Skeletal muscle cell (primary cell): Measurements from ENCODE around the gene EVI2B.
"Not testable (repeated sequence)": the region's sequence is repeated elsewhere in the genome, so short reads cannot be mapped to it uniquely, and the experiment has no call there.

Source experiments
- DNase-seq: peaks from one replicate; pipeline ENCODE4 v3.0.0-alpha.2; 2010; ENCODE audit warnings: low read depth
- H3K4me3 ChIP-seq: 2 replicates; pipeline ENCODE4 v1.5.1; 2011; ENCODE audit warnings: low read depth, mild to moderate bottlenecking, control low read depth, low read length, moderate library complexity

Gene EVI2B, protein sequence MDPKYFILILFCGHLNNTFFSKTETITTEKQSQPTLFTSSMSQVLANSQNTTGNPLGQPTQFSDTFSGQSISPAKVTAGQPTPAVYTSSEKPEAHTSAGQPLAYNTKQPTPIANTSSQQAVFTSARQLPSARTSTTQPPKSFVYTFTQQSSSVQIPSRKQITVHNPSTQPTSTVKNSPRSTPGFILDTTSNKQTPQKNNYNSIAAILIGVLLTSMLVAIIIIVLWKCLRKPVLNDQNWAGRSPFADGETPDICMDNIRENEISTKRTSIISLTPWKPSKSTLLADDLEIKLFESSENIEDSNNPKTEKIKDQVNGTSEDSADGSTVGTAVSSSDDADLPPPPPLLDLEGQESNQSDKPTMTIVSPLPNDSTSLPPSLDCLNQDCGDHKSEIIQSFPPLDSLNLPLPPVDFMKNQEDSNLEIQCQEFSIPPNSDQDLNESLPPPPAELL

DNA sequence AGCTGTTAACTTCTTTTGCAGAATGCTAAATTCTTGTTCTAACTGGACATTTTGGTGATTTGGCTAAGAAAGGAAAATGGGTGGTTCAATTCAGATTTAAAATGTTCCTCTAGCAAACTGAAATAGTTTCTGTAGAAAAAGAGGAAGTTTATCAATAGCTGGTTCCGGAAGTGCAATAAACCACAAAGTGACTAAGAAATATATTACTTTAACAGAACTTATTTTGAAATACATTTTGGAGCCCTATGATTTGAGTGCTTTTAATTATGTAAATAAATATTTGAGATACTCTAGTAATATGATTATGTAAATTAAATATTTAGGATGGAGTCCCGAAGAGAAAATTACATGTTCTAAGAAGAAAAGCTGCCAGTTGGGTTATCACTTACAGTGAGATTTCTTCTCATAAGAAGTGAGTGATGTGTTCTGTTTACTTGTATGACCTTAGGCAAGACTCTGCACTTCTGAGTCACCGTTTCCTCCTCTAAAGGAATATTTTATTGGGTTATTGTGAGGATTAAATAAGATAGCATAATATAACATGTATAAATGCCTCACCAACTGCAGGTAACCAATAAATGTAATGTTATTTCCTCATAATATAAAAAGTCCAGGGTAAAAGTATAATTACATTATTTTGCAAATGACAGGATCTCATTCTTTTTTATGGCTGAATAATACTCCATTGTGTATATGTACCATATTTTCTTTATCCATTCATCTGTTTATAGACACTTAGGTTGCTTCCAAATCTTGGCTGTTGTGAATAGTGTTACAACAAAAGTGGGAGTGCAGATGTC lies at the start of gene EVI2B:
Gene EVI2B (minus strand): TSS at position 73 of the 800 bp plus-strand sequence. CDS start 8,445 bp downstream, outside the sequence.
- H3K4me3 ChIP-seq, result no peak within 1 kb of the TSS

DNA sequence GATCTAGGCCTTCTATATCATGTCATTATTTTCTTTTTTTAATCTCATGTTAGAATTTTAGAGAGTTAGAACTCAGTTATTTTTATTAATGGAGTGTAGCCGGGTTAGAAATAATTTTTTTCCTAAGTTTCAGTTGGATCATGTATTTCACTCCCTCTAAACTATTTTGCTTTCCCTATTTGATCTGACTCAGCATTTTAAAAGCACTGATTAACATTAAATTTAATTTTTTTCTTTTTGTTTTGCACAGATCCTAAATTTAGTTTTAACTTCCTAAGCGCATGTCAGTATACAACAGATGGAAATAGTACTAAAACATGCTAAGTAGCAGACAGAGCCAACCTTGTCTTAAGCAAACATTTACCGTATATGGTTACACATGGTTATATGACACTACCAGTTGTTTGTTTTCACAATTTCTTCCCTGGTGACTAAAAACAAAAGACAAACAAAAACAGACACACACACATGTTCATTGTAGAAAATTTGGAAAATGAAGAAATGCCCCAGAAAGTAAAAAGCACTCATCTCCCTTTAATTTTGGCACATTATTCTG lies 44.1 kb upstream of the EVI2B start:
- H3K4me3 ChIP-seq, result no peak overlapping the region
- no peak for DNase-seq

More for the DNA sequence above, at the start of gene EVI2B:
- DNase-seq, result no peak

DNA sequence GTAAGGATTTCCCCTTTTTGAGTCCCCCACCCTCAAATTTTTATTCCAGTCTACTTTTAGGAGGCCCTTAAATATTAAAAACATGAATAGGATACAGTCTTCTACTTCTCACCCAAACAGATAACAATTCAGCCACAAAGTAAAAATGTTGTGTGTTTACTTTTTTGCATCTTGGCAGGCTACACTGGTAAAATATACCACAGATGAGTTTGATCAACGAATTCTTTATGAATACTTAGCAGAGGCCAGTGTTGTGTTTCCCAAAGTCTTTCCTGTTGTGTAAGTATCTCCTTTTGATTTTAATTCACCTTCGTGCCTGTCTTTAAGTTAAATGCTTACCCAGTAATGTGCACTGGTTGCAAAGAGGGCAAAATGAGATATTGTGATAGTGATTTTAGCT lies 43.2 kb upstream of the EVI2B start:
- no peak overlapping the region for H3K4me3 ChIP-seq
- no peak for DNase-seq

DNA sequence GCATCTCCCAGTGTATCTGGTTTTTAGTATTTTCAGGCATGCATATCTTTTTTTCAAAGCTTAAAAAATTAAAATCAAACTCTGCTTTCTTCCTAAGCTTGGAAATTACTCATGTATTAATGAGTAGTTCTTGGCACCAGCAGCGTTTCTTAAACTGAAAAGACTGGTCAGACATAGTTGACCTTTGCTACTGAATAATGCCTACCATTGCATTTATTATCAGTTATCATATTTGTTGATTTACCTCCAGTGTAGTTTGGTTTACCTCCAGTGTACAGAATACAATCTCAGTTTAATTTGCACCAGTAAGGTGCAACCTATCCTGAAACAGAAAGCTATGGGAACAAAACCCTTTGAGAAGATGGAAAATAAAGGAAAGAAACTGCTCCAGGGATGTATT lies 42.1 kb upstream of the EVI2B start:
- DNase-seq, result no peak
- no peak overlapping the region for H3K4me3 ChIP-seq

DNA sequence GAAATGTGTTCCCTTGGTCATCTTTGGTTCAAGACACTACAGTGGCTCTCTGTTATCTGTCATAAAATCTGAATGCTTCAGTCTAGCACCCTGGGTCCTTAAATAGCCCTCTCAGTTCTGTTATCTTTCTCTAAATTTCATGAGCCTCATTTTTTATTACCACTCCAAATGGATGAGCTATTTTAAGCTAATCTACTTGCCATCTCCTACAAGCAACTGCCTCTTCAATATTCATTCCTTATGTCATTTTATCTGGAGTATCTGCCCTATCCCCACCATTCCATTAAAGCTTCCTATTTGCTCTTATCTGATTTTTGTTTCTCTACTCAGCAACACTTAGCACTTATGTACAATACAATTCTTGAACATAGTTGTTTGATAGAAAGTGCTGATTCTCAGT lies 35.6 kb upstream of the EVI2B start:
- H3K4me3 ChIP-seq, result no peak overlapping the region
- DNase-seq, result no peak

DNA sequence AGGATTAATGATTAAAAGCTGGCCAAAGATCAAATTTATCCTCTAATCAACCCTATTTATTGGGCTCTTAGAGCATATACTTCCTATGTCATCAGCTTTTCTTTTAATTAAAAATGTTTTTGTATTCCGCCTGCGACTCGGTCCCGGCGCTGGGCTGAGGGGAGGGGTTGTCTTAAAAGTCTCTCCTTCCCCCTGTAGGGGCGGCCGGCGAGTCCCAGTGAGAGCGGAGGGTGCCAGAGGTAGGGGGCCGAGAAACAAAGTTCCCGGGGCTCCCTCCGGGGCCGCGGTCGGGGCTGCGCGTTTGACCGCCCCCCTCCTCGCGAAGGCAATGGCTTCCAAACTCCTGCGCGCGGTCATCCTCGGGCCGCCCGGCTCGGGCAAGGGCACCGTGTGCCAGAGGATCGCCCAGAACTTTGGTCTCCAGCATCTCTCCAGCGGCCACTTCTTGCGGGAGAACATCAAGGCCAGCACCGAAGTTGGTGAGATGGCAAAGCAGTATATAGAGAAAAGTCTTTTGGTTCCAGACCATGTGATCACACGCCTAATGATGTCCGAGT lies 31.4 kb upstream of the EVI2B start:
- DNase-seq, H3K4me3 ChIP-seq: not testable (repeated sequence)

DNA sequence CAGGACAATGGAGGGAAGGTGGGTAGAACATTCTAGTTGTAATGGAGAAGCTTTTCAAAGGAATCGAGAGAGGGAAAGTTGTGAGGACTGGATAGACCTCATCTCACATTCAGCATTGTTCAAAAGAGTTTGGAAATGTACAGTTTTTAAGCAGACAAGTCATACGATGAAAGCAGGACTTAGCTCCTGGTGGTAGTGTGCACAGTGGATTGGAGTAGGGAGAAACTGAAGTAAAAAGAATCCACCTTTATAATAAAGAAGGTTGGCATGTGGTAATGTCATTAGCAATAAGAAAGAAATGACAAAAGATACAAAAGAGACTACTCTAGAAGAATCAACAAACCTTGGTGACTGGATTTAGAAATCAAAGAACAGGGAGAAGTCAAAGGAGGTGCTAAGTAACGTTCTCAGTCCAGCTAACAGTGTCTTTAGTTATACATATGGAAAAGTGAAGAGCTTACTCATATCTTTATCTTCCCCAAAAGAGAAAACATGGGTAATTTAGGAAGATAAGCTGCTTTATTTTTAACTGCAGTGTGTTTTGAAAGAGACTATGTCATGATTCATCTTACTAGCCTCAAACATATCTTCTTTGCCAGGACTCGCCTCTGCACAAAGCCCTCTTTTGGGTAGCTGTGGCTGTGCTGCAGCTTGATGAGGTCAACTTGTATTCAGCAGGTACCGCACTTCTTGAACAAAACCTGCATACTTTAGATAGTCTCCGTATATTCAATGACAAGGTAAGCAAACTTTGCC lies 26.2 kb upstream of the EVI2B start:
- DNase-seq, result peak; percentile 36
- no peak overlapping the region for H3K4me3 ChIP-seq

DNA sequence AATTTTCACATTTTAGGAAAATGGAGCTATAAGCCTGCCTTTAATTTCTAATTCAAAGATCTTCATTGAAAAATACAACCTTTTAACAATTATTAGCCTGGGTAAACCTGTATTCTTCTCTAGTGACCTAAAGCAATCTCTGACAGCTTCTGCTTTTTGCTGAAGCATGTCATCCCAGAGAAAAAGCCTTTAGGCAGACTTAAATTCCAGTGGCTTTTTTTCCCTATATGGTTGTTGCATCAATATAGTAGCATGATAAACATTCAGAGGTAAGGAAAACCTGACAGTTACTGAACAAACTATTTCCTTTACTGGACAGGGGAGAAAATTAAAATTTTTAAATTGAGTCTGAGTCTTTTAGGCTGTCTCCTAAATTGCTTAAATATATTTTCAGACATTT lies 15.4 kb upstream of the EVI2B start:
- no peak overlapping the region for H3K4me3 ChIP-seq
- no peak for DNase-seq

DNA sequence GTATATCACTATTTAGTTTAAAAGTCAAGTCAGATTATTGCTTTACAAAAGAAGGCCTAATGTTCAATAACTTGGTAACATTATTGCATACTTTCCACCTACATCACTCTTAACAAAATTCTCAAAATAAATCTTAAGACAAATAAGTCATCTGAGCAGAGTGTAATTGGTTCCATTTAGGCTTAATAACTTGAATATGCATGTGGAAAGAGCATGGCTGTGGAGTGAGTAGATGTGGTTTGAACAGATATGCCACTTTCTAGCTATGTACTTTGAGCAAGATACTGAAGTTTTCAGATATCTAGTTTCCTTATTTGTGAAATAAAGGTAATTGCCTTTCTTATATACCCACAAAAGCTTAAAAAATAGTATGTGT lies 14.3 kb upstream of the EVI2B start:
- DNase-seq, result no peak

DNA sequence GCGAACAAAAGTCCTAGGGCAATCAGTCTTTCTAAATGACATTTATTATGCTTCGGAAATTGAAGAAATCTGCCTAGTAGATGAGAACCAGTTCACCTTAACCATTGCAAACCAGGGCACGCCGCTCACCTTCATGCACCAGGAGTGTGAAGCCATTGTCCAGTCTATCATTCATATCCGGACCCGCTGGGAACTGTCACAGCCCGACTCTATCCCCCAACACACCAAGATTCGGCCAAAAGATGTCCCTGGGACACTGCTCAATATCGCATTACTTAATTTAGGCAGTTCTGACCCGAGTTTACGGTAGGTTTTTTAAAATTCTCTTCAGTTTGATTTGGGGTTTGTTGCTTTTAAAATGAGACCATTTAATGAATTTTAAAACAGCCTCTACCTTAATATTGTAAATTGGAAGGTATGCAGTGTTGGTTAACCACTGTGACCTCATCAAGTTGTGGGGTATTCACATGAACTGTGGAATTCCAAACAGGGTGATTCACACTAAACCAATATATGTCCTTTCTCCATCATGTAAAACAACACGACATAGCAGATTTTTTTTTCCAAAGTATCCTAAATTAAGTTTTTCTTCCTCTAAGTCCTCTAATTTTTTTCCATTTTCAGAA lies 13.8 kb upstream of the EVI2B start:
- no peak overlapping the region for H3K4me3 ChIP-seq
- DNase-seq, result peak; percentile 71

More for the DNA sequence above, 14.3 kb upstream of the EVI2B start:
- no peak overlapping the region for H3K4me3 ChIP-seq

DNA sequence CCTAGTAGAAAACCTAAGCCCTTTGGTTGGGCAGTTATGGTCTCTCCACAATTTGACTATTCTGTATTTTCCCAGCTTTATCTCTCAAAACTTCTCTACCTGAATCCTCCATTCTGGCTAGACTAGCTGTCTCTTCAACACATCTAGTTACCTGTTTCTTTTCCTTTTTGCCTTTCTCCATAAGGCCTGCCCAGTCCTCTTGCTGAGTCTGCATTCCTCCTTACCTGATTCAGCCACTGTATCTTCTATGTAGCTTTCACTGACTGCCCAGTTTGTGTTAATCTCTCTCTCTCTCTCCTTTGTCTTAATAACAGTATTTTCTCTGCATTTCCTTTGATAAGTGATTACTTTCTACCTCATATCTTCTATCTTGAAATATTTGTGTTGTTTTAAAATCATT lies 9.7 kb upstream of the EVI2B start:
- H3K4me3 ChIP-seq, result no peak overlapping the region
- no peak for DNase-seq

DNA sequence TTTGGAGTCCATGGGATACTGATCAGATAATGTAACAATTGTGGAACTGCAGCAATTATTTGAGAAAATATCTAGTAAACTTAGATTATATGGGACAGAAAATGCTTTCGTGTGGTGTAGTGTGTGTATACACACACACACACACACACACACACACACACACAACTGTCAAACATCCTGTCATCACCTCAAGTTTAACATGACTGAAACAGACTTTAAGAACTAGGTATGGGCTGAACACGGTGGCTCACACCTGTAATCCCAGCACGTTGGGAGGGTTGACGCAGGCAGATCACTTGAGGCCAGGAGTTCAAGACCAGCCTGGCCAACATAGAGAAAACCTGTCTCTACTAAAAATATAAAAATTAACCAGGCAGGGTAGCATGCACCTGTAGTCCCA lies 8.1 kb upstream of the EVI2B start:
- no peak for DNase-seq
- no peak overlapping the region for H3K4me3 ChIP-seq

DNA sequence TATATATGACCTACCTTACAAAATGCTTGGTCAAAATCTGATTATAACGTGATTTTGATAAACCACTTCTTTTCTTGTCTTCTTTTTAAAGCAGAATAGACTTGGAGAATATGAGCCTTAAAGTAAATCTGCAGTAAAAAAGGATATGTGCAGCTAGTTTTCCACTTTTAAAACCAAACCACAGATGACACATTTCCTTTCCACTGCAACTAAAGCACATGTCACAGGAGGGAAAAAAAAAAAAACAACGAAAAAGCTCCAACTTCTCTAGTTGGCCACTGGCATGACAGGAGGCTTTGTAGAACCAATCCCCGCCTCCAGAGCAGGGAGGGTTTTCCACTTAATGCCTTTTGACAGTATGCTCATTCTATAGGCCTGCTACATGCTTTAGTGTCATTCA lies 7.6 kb upstream of the EVI2B start, which contains the start of gene EVI2A:
Gene EVI2A (minus strand): TSS at position 142 of the 400 bp plus-strand sequence. CDS start 2,609 bp downstream, outside the sequence.
- no peak within 1 kb of the TSS for H3K4me3 ChIP-seq
- peak; percentile 50 for DNase-seq

DNA sequence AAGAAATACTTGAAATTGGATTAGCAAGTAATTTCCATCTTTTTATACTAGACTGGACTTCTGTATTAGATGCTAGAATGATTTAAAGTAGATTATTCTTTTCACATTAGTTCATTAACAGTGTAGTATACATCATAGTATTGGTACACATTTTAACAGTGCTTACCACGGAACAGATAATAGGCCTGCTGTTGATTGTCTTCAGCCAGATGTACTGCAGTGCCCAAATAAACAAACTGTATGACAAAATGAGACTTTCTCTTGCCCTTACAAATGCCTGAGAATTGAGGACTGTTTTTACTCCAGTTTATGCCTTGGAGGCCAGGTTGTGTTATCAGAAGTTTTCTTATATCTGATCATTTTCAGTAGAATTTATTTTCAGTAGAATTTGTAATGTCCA lies 6.9 kb upstream of the EVI2B start:
- no peak overlapping the region for H3K4me3 ChIP-seq
- no peak for DNase-seq

DNA sequence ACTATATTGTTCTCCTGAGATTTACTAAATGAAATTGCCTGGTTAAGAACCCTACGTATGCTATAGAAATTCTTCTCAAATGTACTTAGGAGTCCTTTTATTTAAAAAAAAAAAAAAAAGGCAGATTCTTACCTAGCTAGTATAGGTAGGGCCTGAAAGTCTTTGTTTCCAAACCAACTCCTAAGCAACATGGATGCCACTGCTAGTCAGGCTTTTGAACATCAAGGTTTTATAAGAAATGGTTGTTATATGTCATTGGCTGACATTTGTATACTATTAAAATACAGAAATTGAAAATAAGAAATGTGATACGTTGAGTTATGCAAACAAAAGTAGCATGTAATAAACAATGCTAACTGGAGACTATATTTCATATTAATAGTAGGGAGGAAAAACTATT lies 6.4 kb upstream of the EVI2B start:
- H3K4me3 ChIP-seq, result no peak overlapping the region
- no peak for DNase-seq

DNA sequence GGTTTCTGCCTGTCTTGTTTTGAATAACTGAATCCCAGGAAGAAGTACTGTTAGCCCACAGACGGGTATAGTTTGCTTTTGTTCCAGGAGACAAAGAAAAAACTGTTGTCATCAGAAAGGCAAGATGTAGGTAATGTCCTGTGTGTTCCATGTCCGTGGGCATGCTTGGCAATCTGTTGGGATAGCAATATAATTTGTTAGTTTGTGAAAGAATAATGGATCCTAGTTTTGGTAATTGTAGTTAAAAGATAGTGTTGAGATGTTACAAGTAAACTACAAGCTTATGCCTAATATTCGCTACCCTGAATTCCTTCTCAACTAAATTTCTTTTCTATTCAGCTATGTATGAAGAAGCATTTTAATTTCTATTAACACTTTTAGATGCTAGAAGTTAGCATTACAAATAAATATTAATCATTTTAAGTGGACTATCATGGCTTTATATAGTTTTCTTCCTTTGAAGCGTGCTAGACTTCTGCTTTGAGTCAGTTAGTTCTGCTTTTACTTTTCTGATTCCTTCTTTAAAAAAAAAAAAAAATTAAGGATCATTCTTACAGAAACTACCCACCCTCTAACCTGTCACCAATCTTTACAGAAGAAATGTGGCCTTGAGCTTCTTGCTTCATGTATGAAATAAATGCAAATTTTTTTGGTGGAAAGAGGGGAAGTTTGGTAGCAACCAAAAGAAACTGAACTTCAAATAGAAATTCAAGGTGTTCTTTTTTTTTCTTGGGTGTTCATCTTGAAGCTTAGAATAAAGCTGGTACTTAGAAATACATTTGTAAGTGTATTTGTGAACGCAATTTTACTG lies 5.2 kb upstream of the EVI2B start:
- no peak overlapping the region for H3K4me3 ChIP-seq
- DNase-seq, result no peak

DNA sequence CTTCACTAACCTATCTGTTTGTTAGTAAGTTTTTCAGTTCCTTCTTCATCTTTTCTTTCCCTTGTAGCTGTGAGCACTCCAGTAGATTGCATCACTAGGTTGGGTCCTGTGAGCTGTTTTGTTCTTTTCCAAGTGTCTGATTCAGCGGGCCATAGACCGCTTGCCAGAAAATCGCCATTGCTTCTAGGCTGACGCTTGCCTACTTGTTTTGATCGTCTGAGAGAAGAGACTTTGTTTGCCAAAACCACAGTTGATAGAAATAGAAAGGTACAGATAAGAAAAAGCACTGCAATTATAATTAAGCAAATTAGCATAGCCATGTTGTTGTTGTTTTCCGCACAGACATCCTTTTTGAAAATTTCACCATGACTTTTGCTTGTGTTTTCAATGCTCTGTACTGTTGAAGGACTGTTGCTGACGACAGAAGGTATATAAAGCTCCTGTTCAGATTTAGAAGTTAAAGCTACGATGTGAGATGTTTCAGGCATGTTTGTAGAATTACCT lies 4.5 kb upstream of the EVI2B start:
- DNase-seq, result peak; percentile 62
- no peak overlapping the region for H3K4me3 ChIP-seq

DNA sequence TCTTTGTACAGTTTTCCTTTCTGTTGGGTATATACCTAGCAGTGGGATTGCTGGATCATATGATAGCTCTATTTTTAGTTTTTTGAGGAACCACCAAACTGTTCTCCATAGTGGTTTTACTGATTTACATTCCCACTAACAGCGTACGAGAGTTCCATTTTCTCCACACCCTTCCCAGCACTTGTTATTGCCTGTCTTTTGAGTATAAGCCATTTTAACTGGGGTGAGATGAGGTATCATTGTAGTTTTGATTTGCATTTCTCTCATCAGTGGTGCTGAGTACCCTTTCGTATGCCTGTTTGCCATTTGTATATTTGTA lies 887 bp upstream of the EVI2B start:
- no peak for DNase-seq
- no peak overlapping the region for H3K4me3 ChIP-seq
